HL-60 (cell line): ENCODE results near the gene L3MBTL4.

Source experiments
- CTCF ChIP-seq: IDR thresholded peaks from one replicate; pipeline ENCODE4 v1.5.1; 2011; ENCODE audit warnings: low read length, control low read depth, inconsistent platforms; ENCODE audit not compliant: insufficient read depth
- GABPA ChIP-seq: IDR thresholded peaks from 2 replicates; pipeline ENCODE4 v1.6.1; 2012; ENCODE audit warnings: low read depth
- POLR2AphosphoS5 ChIP-seq: IDR thresholded peaks from 2 replicates; pipeline ENCODE4 v1.6.1; 2012; ENCODE audit warnings: low read depth
- REST ChIP-seq: IDR thresholded peaks from 2 replicates; pipeline ENCODE4 v1.6.1; 2012; ENCODE audit warnings: low read depth; ENCODE audit not compliant: insufficient replicate concordance
- SPI1 ChIP-seq: IDR thresholded peaks from 2 replicates; pipeline ENCODE4 v1.6.1; 2012; ENCODE audit warnings: low read depth, mild to moderate bottlenecking, borderline replicate concordance

- no peak for TF ChIP-seq POLR2AphosphoS5
- TF ChIP-seq CTCF, result no peak
- TF ChIP-seq REST, result no peak
- no peak for TF ChIP-seq GABPA
- no peak for TF ChIP-seq SPI1
Measured at GRCh38 chr18:6315517-6316331, 99.0 kb downstream of the L3MBTL4 start.
